GM15510 (cell line): ENCODE results near the gene SQSTM1.

Experiments used
- POLR2A ChIP-seq: IDR thresholded peaks from 3 replicates; pipeline ENCODE4 v1.6.1; 2011; ENCODE audit warnings: borderline replicate concordance; ENCODE audit not compliant: insufficient read length; ENCODE audit errors: extremely low read depth

The SQSTM1 gene

DNA sequence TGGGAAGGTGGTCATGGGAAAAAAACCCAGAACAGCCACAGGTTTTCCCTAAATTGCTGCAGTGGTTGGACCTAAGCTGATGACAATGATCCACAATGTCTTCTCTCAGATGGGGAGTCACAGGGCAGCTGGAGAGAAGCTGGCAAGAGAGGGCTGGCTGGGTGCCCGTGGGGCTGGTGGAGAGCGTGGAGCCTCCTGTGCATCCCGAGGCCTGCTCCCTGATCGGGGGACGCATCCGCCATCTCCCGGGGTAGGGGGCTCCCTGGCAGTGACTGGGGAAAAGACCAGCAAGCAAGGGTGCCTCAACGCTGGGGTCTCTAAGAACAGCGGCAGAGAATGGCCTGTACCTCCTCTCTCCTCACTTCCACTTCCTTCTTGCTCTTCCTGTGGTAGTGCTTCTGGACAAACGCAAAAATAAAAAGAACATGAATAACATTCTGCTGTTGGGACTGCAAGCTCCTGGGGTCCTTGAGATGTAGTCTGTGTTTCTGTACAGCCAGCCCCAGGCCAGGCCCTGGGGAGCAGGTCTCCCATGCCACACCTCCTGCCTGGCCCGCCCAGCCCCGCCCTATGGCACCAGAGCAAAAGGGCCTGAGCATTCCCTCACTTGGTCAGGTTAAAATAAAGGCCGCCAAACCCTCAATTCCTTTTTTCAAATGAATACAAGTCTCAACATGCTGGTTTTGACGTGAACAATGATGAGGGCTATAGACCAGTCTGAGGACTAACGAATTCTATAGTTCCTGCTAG is 45.0 kb downstream of the SQSTM1 start:
- TF ChIP-seq POLR2A: no peak

DNA sequence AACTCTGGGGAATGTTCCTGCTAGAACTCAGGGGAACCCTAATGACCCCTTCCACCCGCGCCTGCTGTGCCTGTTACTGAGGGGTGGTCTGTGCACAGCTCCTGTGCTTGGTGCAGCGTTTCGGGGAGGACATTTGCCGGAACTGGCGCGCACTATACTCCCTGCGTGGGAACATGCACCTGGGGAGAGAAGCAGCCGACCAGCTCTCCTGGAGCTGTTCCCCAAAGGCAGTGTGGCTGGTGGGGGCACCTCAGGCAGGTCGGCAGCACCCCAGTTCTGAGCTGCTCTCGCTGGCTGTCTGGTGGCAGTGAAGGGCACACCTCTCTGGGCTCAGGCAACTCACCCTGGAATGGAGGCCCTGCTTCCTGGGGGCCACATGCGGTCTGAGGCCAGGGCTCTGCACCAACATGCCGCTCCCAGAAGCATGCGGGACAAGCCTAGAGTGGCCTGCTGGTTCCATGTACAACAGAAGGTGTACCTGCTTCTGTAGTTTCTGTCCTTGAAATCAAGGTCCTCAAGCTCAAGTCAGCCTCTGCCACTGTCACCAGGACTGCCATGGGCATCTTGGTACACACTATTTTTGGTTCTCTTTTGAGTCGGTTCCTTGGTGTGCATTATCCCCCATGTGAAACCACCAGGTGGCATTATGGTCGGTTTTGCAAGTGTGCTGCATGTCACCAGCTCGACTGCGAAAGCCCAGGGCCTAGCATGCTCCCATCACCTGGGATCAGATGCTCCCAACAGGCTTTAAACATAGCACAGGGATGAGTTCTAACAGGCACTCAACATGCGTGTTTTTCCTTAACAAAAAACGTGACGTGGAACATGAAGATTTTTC is 45.8 kb downstream of the SQSTM1 start:
- no peak for TF ChIP-seq POLR2A

- no peak for TF ChIP-seq POLR2A
These were observed 46.4 kb downstream of the SQSTM1 start for GRCh38 chr5:179867079-179867465.

- no peak for TF ChIP-seq POLR2A
These were observed 46.8 kb downstream of the SQSTM1 start for GRCh38 chr5:179867476-179867875.

GRCh38 chr5:179868541-179868940 is 47.8 kb downstream of the SQSTM1 start:
- TF ChIP-seq POLR2A: no peak

DNA sequence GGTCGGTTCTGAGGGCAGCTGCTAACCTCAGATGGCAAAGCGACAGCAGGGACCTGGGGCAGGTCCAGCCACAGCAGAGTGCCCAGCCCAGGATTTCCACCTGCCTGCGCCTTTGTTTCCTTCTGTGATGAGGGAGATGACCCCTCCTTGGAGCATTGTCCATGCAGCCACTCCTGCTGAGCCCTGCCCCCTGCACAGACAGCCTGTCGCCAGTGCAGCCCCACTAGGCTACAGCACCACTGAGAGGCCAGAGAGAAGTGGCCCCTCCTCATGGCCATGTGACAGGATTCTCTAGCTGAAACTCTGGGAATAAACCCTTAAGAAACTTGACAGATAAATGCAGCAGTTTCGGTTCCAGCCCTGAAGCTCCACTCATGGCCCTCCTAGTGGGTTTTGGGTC is 48.4 kb downstream of the SQSTM1 start:
- TF ChIP-seq POLR2A: no peak

GRCh38 chr5:179869641-179870402 is 49.1 kb downstream of the SQSTM1 start:
- no peak for TF ChIP-seq POLR2A

GRCh38 chr5:179870403-179870903 is 49.7 kb downstream of the SQSTM1 start:
- TF ChIP-seq POLR2A: no peak

GRCh38 chr5:179870952-179871351 is 50.2 kb downstream of the SQSTM1 start:
- no peak for TF ChIP-seq POLR2A

DNA sequence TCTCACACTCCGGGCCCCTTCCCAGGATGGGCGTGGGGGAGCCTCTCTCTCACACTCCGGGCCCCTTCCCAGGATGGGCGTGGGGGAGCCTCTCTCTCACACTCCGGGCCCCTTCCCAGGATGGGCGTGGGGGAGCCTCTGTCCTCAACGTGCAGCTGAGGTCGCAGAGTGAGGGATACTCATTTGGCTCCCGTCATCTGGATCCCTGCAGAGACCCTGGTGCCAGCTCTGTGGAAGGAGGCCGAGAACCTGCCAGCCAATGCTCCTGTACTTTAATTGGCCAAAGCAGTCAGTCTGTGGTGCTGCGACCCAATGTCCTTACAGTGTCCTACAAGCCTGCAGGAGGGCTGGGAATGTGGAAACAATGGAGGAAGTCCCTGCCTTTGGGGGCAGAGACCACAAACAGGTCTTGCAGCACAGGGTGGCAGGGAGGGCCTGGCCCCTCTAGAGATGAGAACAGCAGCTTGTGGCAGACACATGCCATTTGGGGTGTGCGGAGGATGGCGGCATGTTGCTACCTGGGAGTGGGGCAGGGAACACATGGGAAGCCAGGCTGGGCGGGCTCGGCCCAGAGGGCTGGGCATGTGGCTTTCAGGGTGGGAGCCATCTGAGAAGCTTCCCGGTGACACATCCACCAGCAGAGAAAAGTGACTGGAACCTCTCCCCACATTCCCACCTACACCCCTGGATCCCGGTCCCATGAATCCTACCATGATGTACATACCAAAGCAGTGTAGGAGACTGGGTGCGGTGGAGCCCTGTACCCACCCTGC is 51.5 kb downstream of the SQSTM1 start:
- no peak for TF ChIP-seq POLR2A

GRCh38 chr5:179872828-179873575 is 52.3 kb downstream of the SQSTM1 start:
- no peak for TF ChIP-seq POLR2A

- TF ChIP-seq POLR2A: no peak
These were observed 52.9 kb downstream of the SQSTM1 start for GRCh38 chr5:179873588-179874110.

GRCh38 chr5:179874136-179874535 is 53.4 kb downstream of the SQSTM1 start:
- no peak for TF ChIP-seq POLR2A

- TF ChIP-seq POLR2A: no peak
These were observed 54.0 kb downstream of the SQSTM1 start for GRCh38 chr5:179874536-179875292.
